ENCODE measurements around the gene FGD5.

The FGD5 gene

DNA sequence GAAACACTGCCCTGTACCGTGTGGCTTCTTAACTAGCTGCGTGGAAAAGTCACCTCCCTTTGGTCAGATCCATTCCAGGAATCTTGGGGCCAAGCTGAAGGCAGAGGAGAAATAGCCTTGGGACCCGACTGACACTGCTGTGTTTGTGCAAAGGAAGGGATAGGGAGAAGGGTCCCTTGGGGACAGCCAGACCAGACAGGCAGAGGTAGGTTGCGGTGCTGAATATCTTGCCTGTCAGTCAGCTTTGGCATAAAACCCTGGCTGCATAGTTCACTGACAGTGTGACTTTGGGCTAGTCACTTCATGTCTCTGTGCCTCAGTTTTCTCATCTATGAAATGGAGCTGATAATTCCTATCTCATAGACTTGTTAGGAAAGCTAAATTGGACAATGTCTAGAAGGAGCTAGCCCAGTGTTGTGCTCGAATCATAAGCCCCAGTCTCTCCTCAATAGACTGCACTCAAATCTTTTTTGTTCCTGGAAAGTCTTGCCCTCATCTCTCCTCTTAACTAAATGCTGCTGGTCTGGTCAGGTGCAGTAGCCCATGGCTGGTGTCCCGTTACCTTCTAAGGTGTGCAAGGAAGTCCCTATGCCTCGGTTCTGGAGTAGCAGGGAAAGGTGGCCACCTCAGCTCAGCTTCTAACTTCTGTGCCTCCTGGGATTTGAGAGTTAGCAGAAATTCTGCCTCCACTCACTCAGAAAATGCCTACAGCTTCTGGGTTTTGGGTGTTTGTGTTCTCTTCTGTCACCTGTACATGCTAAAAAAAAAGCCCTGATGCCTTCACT lies 25.8 kb downstream of the FGD5 start:
- TF ChIP-seq, protein P1, sequence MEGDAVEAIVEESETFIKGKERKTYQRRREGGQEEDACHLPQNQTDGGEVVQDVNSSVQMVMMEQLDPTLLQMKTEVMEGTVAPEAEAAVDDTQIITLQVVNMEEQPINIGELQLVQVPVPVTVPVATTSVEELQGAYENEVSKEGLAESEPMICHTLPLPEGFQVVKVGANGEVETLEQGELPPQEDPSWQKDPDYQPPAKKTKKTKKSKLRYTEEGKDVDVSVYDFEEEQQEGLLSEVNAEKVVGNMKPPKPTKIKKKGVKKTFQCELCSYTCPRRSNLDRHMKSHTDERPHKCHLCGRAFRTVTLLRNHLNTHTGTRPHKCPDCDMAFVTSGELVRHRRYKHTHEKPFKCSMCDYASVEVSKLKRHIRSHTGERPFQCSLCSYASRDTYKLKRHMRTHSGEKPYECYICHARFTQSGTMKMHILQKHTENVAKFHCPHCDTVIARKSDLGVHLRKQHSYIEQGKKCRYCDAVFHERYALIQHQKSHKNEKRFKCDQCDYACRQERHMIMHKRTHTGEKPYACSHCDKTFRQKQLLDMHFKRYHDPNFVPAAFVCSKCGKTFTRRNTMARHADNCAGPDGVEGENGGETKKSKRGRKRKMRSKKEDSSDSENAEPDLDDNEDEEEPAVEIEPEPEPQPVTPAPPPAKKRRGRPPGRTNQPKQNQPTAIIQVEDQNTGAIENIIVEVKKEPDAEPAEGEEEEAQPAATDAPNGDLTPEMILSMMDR (conservative IDR thresholded peaks at IDR 0.05): no peak

DNA sequence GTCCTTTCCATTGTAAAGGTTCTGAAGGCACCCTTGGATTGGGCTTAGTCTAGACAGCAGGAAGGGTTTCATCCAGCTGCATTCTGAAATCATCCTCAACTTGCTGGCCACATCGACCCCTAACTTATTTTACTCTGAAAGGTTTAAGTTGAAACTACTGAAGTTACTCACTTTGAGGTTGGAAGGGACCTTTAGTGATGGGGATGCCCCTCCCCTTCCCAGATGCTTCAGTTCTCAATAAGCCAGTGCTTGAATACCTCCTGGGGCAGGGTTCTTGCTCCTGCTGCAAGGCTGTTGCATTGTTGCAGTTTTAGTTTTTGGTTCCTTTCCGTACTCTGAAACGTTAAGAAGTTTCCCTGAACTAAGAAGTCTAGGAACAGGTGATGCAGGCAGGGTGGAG lies 26.4 kb downstream of the FGD5 start:
- TF ChIP-seq, protein P1 (conservative IDR thresholded peaks at IDR 0.05): no peak
- no peak overlapping the region for H3K27ac ChIP-seq

More for the DNA sequence above, 25.8 kb downstream of the FGD5 start:
- H3K27ac ChIP-seq: no peak overlapping the region

DNA sequence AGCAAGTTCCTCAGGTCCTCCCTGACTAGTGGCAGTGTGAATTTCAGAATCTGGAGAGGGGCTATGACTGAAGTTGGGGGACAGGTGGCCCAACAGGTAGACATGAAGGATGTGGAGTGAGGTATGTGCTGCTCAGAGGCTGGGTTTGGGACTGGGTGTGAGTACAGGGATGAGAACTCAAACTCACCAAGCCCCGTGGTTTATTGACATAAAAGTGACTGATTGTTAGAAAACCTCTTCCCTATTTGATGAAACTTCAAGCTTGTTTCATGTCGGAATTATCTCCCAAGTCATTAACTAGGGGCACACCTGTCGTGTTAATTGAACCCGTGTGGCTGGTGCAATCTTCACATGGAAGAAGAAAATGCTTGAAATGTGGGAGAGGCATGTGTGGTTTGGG lies 27.1 kb downstream of the FGD5 start:
- TF ChIP-seq, protein P1 (conservative IDR thresholded peaks at IDR 0.05): no peak

DNA sequence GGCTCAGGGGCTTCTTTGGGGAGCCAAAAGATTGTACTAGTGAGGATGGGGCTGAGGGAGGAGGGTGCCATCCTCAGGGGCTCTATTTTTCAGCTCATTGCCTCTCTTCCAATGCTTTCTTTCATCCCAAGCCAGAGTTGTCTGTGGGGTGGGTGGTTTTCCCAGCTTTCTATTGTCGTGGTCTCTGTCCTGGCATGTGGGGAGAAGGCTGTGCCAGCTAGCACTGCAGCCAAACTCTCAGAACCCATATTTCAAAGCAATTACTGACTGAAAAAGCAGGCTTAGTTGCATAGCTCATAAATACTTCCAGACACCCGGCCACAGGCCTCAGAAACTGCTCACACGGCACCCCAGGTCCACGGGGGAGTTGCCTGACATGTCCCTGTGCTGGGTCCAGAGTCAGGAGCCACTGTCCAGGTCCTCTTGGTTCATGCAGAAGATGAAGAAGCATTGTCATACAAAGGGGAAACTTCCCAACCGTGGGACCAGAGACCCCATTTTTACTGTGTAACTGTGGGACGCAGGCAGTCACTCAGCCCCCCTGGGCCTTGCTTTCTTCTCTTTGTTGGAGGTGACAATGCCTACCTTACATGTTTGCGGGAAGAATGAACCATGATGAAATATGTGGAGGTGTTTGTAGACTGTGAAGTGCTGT lies 27.6 kb downstream of the FGD5 start:
- no peak overlapping the region for H3K27ac ChIP-seq
- TF ChIP-seq, protein P1 (conservative IDR thresholded peaks at IDR 0.05): no peak

More for the DNA sequence above, 27.1 kb downstream of the FGD5 start:
- no peak overlapping the region for H3K27ac ChIP-seq

DNA sequence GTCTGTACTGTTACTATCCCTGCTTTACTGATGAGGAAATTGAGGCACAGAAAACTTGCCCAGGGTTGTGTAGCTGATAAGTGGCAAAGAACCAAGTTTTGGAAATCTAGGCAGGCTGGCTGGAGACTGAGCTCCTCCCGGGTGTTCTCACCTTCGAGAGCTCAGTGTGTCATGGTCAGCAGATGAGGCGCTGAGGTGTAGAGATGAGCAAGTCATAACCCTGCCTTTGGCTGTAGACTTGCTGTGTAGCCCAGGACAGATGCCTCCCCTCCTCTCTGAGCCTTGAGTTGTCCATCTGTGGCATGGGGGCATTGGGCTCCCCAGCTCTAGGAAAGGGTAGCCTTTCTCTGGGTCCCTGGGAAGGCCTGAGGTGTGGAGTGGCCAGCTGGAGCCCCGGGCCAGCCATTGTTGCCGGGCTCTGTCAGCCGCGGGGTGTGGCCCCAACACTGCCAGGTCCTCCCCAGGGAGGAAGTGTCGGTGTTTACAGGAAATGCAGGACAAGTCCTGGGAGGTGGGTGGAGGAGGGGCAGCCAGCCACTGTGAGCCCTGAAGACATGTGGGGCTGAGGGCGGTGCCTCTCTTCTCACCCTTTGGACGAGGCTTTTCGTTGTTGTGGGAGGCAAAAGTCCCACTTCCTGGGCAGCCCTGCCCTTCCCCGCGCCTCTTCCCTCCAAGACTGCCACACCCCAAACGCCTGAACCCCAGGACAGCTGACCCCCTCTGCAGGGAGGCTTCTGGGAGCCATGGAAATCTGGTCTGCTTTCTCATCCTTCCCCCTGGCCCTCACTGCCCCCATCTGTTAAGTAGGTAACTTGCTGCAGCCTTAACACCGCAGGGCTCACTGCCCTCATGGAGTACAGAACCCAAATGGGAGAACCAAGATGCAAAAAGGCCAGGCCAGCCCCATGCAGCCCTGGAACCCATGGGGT lies 29.1 kb downstream of the FGD5 start:
- TF ChIP-seq, protein P1 (conservative IDR thresholded peaks at IDR 0.05): peak; percentile 52
- H3K27ac ChIP-seq: no peak overlapping the region

DNA sequence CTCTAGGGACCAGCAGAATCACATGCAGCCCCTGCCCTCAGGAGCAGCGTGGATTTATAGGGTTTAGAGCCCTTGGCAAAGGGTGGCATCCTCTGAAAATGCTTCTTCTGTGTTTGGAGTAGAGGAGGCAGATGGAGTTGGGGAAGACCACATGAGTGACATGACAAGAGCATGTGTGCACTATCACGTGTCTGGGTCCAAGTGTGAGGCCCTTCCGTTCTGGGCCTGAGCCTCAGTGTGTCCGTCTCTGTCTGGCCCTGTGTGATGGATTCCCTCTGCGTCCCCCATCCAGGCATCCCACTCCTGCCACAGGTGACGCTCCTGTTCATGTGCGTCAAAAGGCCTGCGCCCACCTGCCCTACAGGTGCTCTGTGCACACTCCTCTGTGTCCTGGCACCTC lies 30.1 kb downstream of the FGD5 start:
- TF ChIP-seq, protein P1 (conservative IDR thresholded peaks at IDR 0.05): no peak
- H3K27ac ChIP-seq: no peak overlapping the region
